Hepatocyte (in vitro differentiated cells): ENCODE data around the gene FAM193B. TPM values are rescaled to one million over a fixed set of nuclear protein-coding genes. Genes with fewer than 3 reads are reported as not detected.

Experiments
- DNase-seq: peaks from one replicate; pipeline ENCODE4 v3.0.0-alpha.2; 2016; ENCODE audit warnings: low spot score
- H2AFZ ChIP-seq: fragments of 200-600 bp; sonication (generic); 2 replicates; pipeline ENCODE4 v1.6.0; 2016; ENCODE audit warnings: antibody characterized with exemption, mild to moderate bottlenecking
- H3K27ac ChIP-seq: fragments of 200-600 bp; sonication (generic); 2 replicates; pipeline ENCODE4 v1.5.1; 2016; ENCODE audit warnings: mild to moderate bottlenecking
- H3K27me3 ChIP-seq: fragments of 200-600 bp; sonication (generic); 2 replicates; pipeline ENCODE4 v1.6.1; 2016
- H3K36me3 ChIP-seq: fragments of 200-600 bp; sonication (generic); replicated peaks from 2 replicates; pipeline ENCODE4 v1.5.1; 2016; ENCODE audit warnings: low read depth; ENCODE audit not compliant: insufficient read depth
- H3K4me1 ChIP-seq: fragments of 200-600 bp; sonication (generic); 2 replicates; pipeline ENCODE4 v1.5.1; 2016; ENCODE audit warnings: mild to moderate bottlenecking, moderate library complexity; ENCODE audit not compliant: insufficient read depth
- H3K4me2 ChIP-seq: fragments of 200-600 bp; sonication (generic); 2 replicates; pipeline ENCODE4 v1.6.0; 2016
- H3K4me3 ChIP-seq: fragments of 200-600 bp; sonication (generic); 2 replicates; pipeline ENCODE4 v1.5.1; 2016; ENCODE audit warnings: mild to moderate bottlenecking
- H3K79me2 ChIP-seq: fragments of 200-600 bp; sonication (generic); 2 replicates; pipeline ENCODE4 v1.6.0; 2017; ENCODE audit warnings: mild to moderate bottlenecking
- H3K9me2 ChIP-seq: fragments of 200-600 bp; sonication (generic); replicated peaks from 2 replicates; pipeline ENCODE4 v1.6.0; 2017; ENCODE audit warnings: mild to moderate bottlenecking; ENCODE audit not compliant: insufficient read depth
- H3K9me3 ChIP-seq: fragments of 200-600 bp; sonication (generic); 2 replicates; pipeline ENCODE4 v1.5.1; 2016; ENCODE audit warnings: low read depth, mild to moderate bottlenecking
- H4K20me1 ChIP-seq: fragments of 200-600 bp; sonication (generic); 2 replicates; pipeline ENCODE4 v1.6.0; 2016; ENCODE audit warnings: mild to moderate bottlenecking; ENCODE audit not compliant: insufficient read depth, poor library complexity, severe bottlenecking
- CTCF ChIP-seq: fragments of 200-600 bp; sonication (generic); IDR thresholded peaks from 2 replicates; pipeline ENCODE4 v1.5.1; 2016; ENCODE audit warnings: antibody characterized with exemption, mild to moderate bottlenecking; ENCODE audit not compliant: poor library complexity
- EZH2 ChIP-seq: fragments of 200-600 bp; sonication (generic); IDR thresholded peaks from 2 replicates; pipeline ENCODE4 v1.6.1; 2016; ENCODE audit warnings: antibody characterized with exemption, mild to moderate bottlenecking, borderline replicate concordance
- EZH2phosphoT487 ChIP-seq: fragments of 200-600 bp; sonication (generic); IDR thresholded peaks from one replicate; pipeline ENCODE4 v1.6.1; 2018; ENCODE audit warnings: antibody characterized with exemption, mild to moderate bottlenecking, low read depth, moderate library complexity; ENCODE audit not compliant: unreplicated experiment, severe bottlenecking
- WGBS: methylation state at CpG from one replicate; pipeline ENCODE4 v1.1.6; 2016; ENCODE audit warnings: low lambda C conversion rate; ENCODE audit errors: missing lambda C conversion rate; 5-methylcytosine and 5-hydroxymethylcytosine counted together
- polyA plus RNA-seq: library from polyadenylated mRNA; unstranded; fragments of >200 nt; fragmentation: Nextera tagmentation; extraction: Ambion mirVana; gene quantifications from 2 replicates; pipeline ENCODE4 v1.2.1, GENCODE V29; 2016
- total RNA-seq: library from RNA; depleted of rRNA; stranded (reverse); fragments of >200 nt; gene quantifications from 2 replicates; pipeline ENCODE4 v1.2.3, GENCODE V29; 2014

FAM193B gene
- total and polyA plus RNA-seq, 2 experiments from 2014 or later, result 67.6 to 76.1 TPM

DNA sequence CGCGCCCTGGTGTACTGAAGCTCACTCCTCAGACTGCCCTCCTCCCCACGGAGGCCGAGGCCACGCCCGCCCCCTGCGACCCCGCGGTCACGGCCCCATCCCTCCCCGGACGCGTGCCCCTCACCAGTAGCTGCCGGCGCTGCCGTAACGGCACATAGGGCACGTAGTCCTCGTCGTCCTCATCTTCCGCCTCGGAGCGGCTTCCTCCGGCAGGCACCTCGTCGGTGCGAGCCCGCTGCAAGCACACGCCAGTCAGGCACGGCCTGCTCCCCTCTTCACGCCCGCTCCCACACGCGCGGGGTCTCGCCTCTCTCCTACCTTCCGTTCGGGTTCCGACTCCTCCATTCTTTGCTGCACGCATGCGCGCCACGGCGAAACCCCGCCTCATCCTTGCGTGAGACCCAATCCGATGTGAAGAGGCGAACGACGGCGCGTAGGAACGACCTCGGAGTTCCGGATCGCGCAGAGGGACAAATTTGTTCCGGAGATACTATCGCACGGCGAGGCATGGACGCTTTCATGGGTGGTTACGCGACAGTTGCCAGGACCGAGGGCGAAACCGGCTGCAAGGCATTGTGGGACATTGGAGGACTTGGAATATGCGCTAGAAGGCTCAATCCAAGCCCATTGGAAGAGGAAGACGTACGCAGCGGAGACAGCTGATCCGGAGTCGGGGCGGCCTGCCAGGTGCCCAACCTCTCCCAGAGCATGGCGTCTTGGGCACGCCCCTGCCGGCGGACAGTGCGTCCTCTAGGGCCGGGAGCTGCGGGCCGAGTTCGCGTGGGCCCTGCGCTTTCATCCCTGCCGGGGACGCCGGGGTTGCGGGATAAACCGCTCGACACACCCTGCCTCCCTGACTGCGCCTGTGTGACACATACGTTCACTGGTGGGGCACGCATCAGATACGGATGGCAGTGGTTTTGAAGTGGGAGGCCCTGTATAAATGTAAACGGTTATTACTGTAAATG, 37.5 kb downstream of the FAM193B start, which contains the start of gene DDX41:
DDX41 (minus strand) TSS at position 361 of the 968 bp plus-strand sequence; CDS start at position 345, 16 bp downstream.
- peaks cover 20% of the 10 kb centered on the region for H3K79me2 ChIP-seq
- no peaks in the 10 kb centered on the region for H3K27me3 ChIP-seq
- TF ChIP-seq EZH2 (no peak), EZH2phosphoT487 (no peak), CTCF (no peak)
- no peaks in the 10 kb centered on the region for H3K36me3 ChIP-seq
- DNase-seq, result peak; percentile 98
- no peaks in the 10 kb centered on the region for H4K20me1 ChIP-seq
- no peaks in the 10 kb centered on the region for H3K9me3 ChIP-seq
- peak within 1 kb of the TSS; percentile 50 for H3K4me3 ChIP-seq
- H2AFZ ChIP-seq, result peak within 1 kb of the TSS; percentile 40
- no peaks in the 10 kb centered on the region for H3K9me2 ChIP-seq
- H3K4me1 ChIP-seq, result peaks cover 4% of the 10 kb centered on the region
- WGBS, result under 1% methylated on average over 65 of the region's 96 CpGs
- H3K4me2 ChIP-seq, result peak within 1 kb of the TSS; percentile 99
- peak within 1 kb of the TSS; percentile 69 for H3K27ac ChIP-seq

- Histone ChIP-seq H3K9me2 (no peaks in the 10 kb centered on the region), H3K9me3 (no peaks in the 10 kb centered on the region), H3K36me3 (no peaks in the 10 kb centered on the region), H3K79me2 (peaks cover 20% of the 10 kb centered on the region), H3K27ac (no peak overlapping the region), H3K4me3 (no peak overlapping the region), H3K27me3 (no peaks in the 10 kb centered on the region), H4K20me1 (no peaks in the 10 kb centered on the region), H2AFZ (no peak overlapping the region), H3K4me1 (peaks cover 4% of the 10 kb centered on the region), H3K4me2 (peak overlapping the region; percentile 99)
- TF ChIP-seq EZH2 (no peak), EZH2phosphoT487 (no peak), CTCF (no peak)
- no peak for DNase-seq
- WGBS, result 94% methylated on average over 7 of the region's 7 CpGs
Measured at GRCh38 chr5:177515580-177515979, 38.8 kb downstream of the FAM193B start.

DNA sequence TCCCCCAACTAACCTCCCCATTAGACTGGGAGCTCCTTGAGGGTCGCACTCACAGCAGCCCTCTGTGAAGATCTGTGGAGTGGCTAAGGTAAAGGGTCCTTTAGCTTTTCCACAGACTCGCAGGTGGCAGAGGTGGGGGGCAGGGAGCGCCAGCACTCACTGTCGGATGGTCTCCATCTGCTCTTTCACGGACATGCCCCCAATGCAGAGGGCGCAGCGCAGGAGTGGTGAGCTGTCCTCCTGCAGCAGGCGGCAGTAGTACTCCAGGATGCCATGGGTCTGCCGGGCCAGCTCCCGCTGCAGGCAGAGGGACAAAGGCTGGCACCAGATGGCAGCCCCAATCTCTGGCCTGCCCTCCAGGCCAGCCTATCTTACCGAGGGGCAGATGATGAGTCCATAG, 39.8 kb downstream of the FAM193B start:
- WGBS, result 96% methylated on average over 11 of the region's 11 CpGs
- Histone ChIP-seq H4K20me1 (no peaks in the 10 kb centered on the region), H3K9me3 (no peaks in the 10 kb centered on the region), H3K36me3 (no peaks in the 10 kb centered on the region), H3K27ac (no peak overlapping the region), H2AFZ (no peak overlapping the region), H3K9me2 (no peaks in the 10 kb centered on the region), H3K4me3 (no peak overlapping the region), H3K79me2 (peaks cover 19% of the 10 kb centered on the region), H3K27me3 (no peaks in the 10 kb centered on the region), H3K4me1 (peaks cover 4% of the 10 kb centered on the region), H3K4me2 (no peak overlapping the region)
- no peak for DNase-seq
- TF ChIP-seq CTCF (no peak), EZH2phosphoT487 (no peak), EZH2 (no peak)
